Kidney capillary endothelial cell (primary cell): ENCODE data around the gene SMG5.

ENCODE experiments used
- DNase-seq: peaks from one replicate; pipeline ENCODE4 v3.0.0-alpha.2; 2018; ENCODE audit warnings: low spot score

Gene SMG5

GRCh38 chr1:156279837-156280236, 2.8 kb downstream of the SMG5 start:
- no peak for DNase-seq

GRCh38 chr1:156276966-156277381, 5.7 kb downstream of the SMG5 start:
- no peak for DNase-seq

GRCh38 chr1:156276532-156276931, 6.1 kb downstream of the SMG5 start:
- no peak for DNase-seq

GRCh38 chr1:156270314-156270713, 12.3 kb downstream of the SMG5 start:
- no peak for DNase-seq

GRCh38 chr1:156268336-156268735, 14.3 kb downstream of the SMG5 start:
- no peak for DNase-seq

GRCh38 chr1:156266051-156266450, 16.6 kb downstream of the SMG5 start:
- no peak for DNase-seq

- DNase-seq, result no peak
Measured at GRCh38 chr1:156263288-156263655, 19.4 kb downstream of the SMG5 start.

- DNase-seq, result no peak
Measured at GRCh38 chr1:156262461-156263287, 20.0 kb downstream of the SMG5 start.

- no peak for DNase-seq
Measured at GRCh38 chr1:156260896-156261295, 21.7 kb downstream of the SMG5 start.

GRCh38 chr1:156259805-156260204, 22.8 kb downstream of the SMG5 start:
- no peak for DNase-seq

- no peak for DNase-seq
Measured at GRCh38 chr1:156258859-156259258, 23.8 kb downstream of the SMG5 start.

GRCh38 chr1:156257711-156258110, 24.9 kb downstream of the SMG5 start:
- no peak for DNase-seq

- no peak for DNase-seq
Measured at GRCh38 chr1:156253634-156254033, 29.0 kb downstream of the SMG5 start.

GRCh38 chr1:156251527-156251926, 31.1 kb downstream of the SMG5 start:
- no peak for DNase-seq

GRCh38 chr1:156249593-156249992, 33.0 kb downstream of the SMG5 start:
- DNase-seq, result no peak

- no peak for DNase-seq
Measured at GRCh38 chr1:156248323-156248683, 34.3 kb downstream of the SMG5 start.

- no peak for DNase-seq
Measured at GRCh38 chr1:156247460-156248322, 34.9 kb downstream of the SMG5 start, which contains the start of gene PAQR6. PAQR6 (minus strand) TSS chr1:156248056; CDS start chr1:156246731, 1,325 bp downstream.

- no peak for DNase-seq
Measured at GRCh38 chr1:156246781-156247459, 35.7 kb downstream of the SMG5 start.

- DNase-seq, result no peak
Measured at GRCh38 chr1:156246241-156246780, 36.3 kb downstream of the SMG5 start.

GRCh38 chr1:156245451-156246232, 37.0 kb downstream of the SMG5 start:
- DNase-seq, result peak; percentile 32

GRCh38 chr1:156244712-156245111, 37.9 kb downstream of the SMG5 start:
- DNase-seq, result no peak
